ENCODE measurements around the gene ITPKC. TPM values are rescaled to one million over a fixed set of nuclear protein-coding genes. Genes with fewer than 3 reads are reported as not detected.
"Not testable (repeated sequence)": the region's sequence is repeated elsewhere in the genome, so short reads cannot be mapped to it uniquely, and the experiment has no call there.

The ITPKC gene
- total RNA-seq, 1 donor from 2014 or later = 13.8 TPM

DNA sequence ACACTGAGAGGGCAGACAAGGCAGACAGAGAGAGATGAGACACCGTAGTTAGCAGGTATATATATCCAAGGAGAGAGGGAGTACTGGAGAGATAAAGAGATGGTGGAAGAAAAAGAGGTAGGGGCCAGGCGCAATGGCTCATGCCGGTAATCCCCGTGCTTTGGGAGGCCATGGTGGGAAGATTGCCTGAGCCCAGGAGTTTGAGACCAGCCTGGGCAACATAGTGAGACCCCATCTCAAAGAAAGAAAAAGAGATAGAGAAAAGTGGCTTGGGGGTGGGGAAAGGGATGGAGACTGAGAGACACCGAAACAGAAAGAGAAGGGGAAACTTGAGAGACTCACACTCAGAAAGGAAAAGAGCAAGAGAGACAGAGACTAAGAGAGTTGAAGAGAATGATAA, 63.7 kb downstream of the ITPKC start:
- Mint-ChIP-seq H3K9me3 (ENCODE audit: unreplicated experiment) (peaks cover 15% of the 10 kb centered on the region), H3K27me3 (ENCODE audit: unreplicated experiment) (peaks cover 7% of the 10 kb centered on the region), H3K4me1 (ENCODE audit: low read depth, unreplicated experiment) (peaks cover 7% of the 10 kb centered on the region), H3K27ac (ENCODE audit: unreplicated experiment) (no peak overlapping the region), H3K36me3 (ENCODE audit: unreplicated experiment) (no peaks in the 10 kb centered on the region), H3K4me3 (ENCODE audit: unreplicated experiment) (no peak overlapping the region)
- no peak for DNase-seq
- TF ChIP-seq, protein P1, sequence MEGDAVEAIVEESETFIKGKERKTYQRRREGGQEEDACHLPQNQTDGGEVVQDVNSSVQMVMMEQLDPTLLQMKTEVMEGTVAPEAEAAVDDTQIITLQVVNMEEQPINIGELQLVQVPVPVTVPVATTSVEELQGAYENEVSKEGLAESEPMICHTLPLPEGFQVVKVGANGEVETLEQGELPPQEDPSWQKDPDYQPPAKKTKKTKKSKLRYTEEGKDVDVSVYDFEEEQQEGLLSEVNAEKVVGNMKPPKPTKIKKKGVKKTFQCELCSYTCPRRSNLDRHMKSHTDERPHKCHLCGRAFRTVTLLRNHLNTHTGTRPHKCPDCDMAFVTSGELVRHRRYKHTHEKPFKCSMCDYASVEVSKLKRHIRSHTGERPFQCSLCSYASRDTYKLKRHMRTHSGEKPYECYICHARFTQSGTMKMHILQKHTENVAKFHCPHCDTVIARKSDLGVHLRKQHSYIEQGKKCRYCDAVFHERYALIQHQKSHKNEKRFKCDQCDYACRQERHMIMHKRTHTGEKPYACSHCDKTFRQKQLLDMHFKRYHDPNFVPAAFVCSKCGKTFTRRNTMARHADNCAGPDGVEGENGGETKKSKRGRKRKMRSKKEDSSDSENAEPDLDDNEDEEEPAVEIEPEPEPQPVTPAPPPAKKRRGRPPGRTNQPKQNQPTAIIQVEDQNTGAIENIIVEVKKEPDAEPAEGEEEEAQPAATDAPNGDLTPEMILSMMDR (IDR thresholded peaks at IDR 0.05; ENCODE audit: partially characterized antibody, unreplicated experiment) = no peak

- Mint-ChIP-seq H3K4me1 (ENCODE audit: low read depth, unreplicated experiment) (peaks cover 7% of the 10 kb centered on the region), H3K4me3 (ENCODE audit: unreplicated experiment) (peak overlapping the region; percentile 55), H3K36me3 (ENCODE audit: unreplicated experiment) (no peaks in the 10 kb centered on the region), H3K27me3 (ENCODE audit: unreplicated experiment) (peaks cover 7% of the 10 kb centered on the region), H3K9me3 (ENCODE audit: unreplicated experiment) (peaks cover 15% of the 10 kb centered on the region), H3K27ac (ENCODE audit: unreplicated experiment) (peak overlapping the region; percentile 31)
- TF ChIP-seq, protein P1 (IDR thresholded peaks at IDR 0.05; ENCODE audit: partially characterized antibody, unreplicated experiment) = no peak
- DNase-seq = no peak
Observed at GRCh38 chr19:40781140-40781539, 64.2 kb downstream of the ITPKC start.

- TF ChIP-seq, protein P1 (IDR thresholded peaks at IDR 0.05; ENCODE audit: partially characterized antibody, unreplicated experiment) = no peak
- no peak overlapping the region for H3K4me3 Mint-ChIP-seq (ENCODE audit: unreplicated experiment)
Observed at GRCh38 chr19:40783711-40784110, 66.8 kb downstream of the ITPKC start.

GRCh38 chr19:40784146-40784545, 67.2 kb downstream of the ITPKC start:
- H3K4me3 Mint-ChIP-seq (ENCODE audit: unreplicated experiment); H3K9me3 Mint-ChIP-seq (ENCODE audit: unreplicated experiment); H3K36me3 Mint-ChIP-seq (ENCODE audit: unreplicated experiment); H3K4me1 Mint-ChIP-seq (ENCODE audit: low read depth, unreplicated experiment); DNase-seq; H3K27me3 Mint-ChIP-seq (ENCODE audit: unreplicated experiment); H3K27ac Mint-ChIP-seq (ENCODE audit: unreplicated experiment): not testable (repeated sequence)

More at GRCh38 chr19:40783711-40784110, 66.8 kb downstream of the ITPKC start:
- H3K4me1 Mint-ChIP-seq (ENCODE audit: low read depth, unreplicated experiment) = peaks cover 2% of the 10 kb centered on the region
- DNase-seq = no peak
- no peak overlapping the region for H3K27ac Mint-ChIP-seq (ENCODE audit: unreplicated experiment)
- H3K36me3 Mint-ChIP-seq (ENCODE audit: unreplicated experiment) = no peaks in the 10 kb centered on the region
- H3K27me3 Mint-ChIP-seq (ENCODE audit: unreplicated experiment) = peaks cover 5% of the 10 kb centered on the region
- H3K9me3 Mint-ChIP-seq (ENCODE audit: unreplicated experiment) = peaks cover 4% of the 10 kb centered on the region

DNA sequence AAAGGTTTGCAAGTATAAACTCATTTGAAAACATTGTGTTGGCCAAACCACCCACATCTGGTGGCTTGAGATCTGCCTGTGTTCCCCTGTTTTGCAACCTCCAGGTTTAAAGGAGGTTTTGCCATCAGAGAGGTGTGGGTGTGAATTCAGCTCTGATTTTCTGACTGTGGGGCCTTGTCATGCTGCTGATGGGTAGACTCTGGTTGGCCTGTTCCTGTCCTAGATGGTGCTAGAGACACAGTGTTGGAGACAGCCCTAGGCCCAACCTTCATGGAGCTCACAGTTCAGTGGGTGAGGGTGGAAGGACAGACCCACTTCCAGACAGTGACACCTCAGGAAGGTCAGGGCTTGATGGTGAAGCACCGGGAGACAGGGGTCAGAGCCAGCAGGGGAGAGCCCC, 68.6 kb downstream of the ITPKC start:
- TF ChIP-seq, protein P1 (IDR thresholded peaks at IDR 0.05; ENCODE audit: partially characterized antibody, unreplicated experiment) = no peak
- Mint-ChIP-seq H3K27me3 (ENCODE audit: unreplicated experiment) (peaks cover 5% of the 10 kb centered on the region), H3K4me3 (ENCODE audit: unreplicated experiment) (no peak overlapping the region), H3K36me3 (ENCODE audit: unreplicated experiment) (no peaks in the 10 kb centered on the region), H3K27ac (ENCODE audit: unreplicated experiment) (no peak overlapping the region), H3K9me3 (ENCODE audit: unreplicated experiment) (peaks cover 3% of the 10 kb centered on the region), H3K4me1 (ENCODE audit: low read depth, unreplicated experiment) (no peaks in the 10 kb centered on the region)
- DNase-seq = no peak
